HEK293T (cell line): ENCODE measurements around the gene ZDHHC13.

ENCODE experiments used
- CTCF ChIA-PET: fragments of 350-600 bp; formaldehyde crosslinking; extraction: SDS; loops from one replicate; lab custom pipeline; 2021; ENCODE audit warnings: antibody characterized with exemption, inconsistent platforms; lab: Yijun Ruan, JAX
- POLR2A ChIA-PET: fragments of 350-600 bp; formaldehyde crosslinking; extraction: SDS; loops from one replicate; lab custom pipeline; 2020; ENCODE audit warnings: antibody characterized with exemption, inconsistent platforms; lab: Yijun Ruan, JAX
- DNase-seq: peaks from one replicate; pipeline ENCODE4 v3.0.0; 2012; ENCODE audit warnings: mixed read lengths; ENCODE audit errors: extremely low spot score
- ARNT ChIP-seq: fragments of 450-650 bp; IDR thresholded peaks from 2 replicates; pipeline ENCODE4 v1.6.1; 2017; ENCODE audit warnings: mild to moderate bottlenecking
- BHLHE40 ChIP-seq: fragments of 450-650 bp; IDR thresholded peaks from 2 replicates; pipeline ENCODE4 v1.6.1; 2016; ENCODE audit warnings: mild to moderate bottlenecking, moderate library complexity, borderline replicate concordance
- CTBP1 ChIP-seq: fragments of 450-650 bp; IDR thresholded peaks from 2 replicates; pipeline ENCODE4 v1.6.1; 2016; ENCODE audit warnings: borderline replicate concordance
- ELF4 ChIP-seq: fragments of 450-650 bp; IDR thresholded peaks from 2 replicates; pipeline ENCODE4 v1.6.1; 2017; ENCODE audit warnings: antibody characterized with exemption
- FOXA1 ChIP-seq: fragments of 450-650 bp; IDR thresholded peaks from 2 replicates; pipeline ENCODE4 v1.6.1; 2016; ENCODE audit warnings: mild to moderate bottlenecking
- FOXK2 ChIP-seq: fragments of 450-650 bp; IDR thresholded peaks from 2 replicates; pipeline ENCODE4 v1.6.1; 2016; ENCODE audit warnings: mild to moderate bottlenecking
- FOXM1 ChIP-seq: fragments of 450-650 bp; IDR thresholded peaks from 2 replicates; pipeline ENCODE4 v1.6.1; 2017; ENCODE audit warnings: mild to moderate bottlenecking, borderline replicate concordance
- HDGF ChIP-seq: fragments of 450-650 bp; IDR thresholded peaks from 2 replicates; pipeline ENCODE4 v1.6.1; 2017; ENCODE audit warnings: antibody characterized with exemption, borderline replicate concordance
- L3MBTL2 ChIP-seq: fragments of 450-650 bp; conservative IDR thresholded peaks from 2 replicates; pipeline ENCODE4 v1.6.1; 2016; ENCODE audit warnings: mild to moderate bottlenecking
- LEF1 ChIP-seq: fragments of 450-650 bp; IDR thresholded peaks from 2 replicates; pipeline ENCODE4 v1.6.1; 2017; ENCODE audit warnings: mild to moderate bottlenecking, borderline replicate concordance
- NFRKB ChIP-seq: fragments of 450-650 bp; IDR thresholded peaks from 2 replicates; pipeline ENCODE4 v1.6.1; 2016; ENCODE audit warnings: mild to moderate bottlenecking, moderate library complexity
- SP1 ChIP-seq: fragments of 450-650 bp; IDR thresholded peaks from 2 replicates; pipeline ENCODE4 v1.6.1; 2017
- SUZ12 ChIP-seq: fragments of 450-650 bp; IDR thresholded peaks from 2 replicates; pipeline ENCODE4 v1.6.1; 2016; ENCODE audit warnings: mild to moderate bottlenecking
- TARDBP ChIP-seq: fragments of 450-650 bp; IDR thresholded peaks from 2 replicates; pipeline ENCODE4 v1.6.1; 2016
- ZNF384 ChIP-seq: fragments of 450-650 bp; IDR thresholded peaks from 2 replicates; pipeline ENCODE4 v1.6.1; 2016
- TF ChIP-seq, protein P1 (sequence below): fragments of 450-650 bp; IDR thresholded peaks from 2 replicates; pipeline ENCODE4 v1.6.1; 2016

ZDHHC13 gene

DNA sequence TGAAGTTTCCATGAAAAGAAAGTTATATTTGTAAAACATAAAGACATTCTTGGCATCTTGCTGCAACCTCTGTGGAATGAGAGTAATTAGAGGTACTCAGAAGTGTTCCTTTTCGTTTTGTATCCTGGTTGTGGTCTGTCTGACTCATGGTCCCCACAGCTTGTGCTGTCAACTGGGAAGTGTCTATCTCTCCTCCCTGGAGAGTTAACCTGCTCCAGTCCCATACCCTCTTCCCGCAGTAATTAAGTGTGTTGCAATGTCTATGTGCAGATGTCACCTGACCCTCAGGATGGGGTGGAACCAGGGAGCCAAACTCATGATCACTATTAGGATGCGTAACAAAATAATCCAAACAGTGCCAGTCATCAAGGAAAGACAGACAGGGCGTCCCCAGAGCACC is 23.0 kb upstream of the ZDHHC13 start:
- TF ChIP-seq FOXA1 (no peak), ARNT (no peak), FOXM1 (no peak), HDGF (no peak), BHLHE40 (no peak), NFRKB (no peak), CTBP1 (no peak), SUZ12 (no peak), ZNF384 (no peak), FOXK2 (no peak), LEF1 (no peak), TARDBP (no peak), ELF4 (no peak), L3MBTL2 (no peak), SP1 (no peak)
- CTCF ChIA-PET = no interaction called here
- POLR2A ChIA-PET = no interaction called here
- DNase-seq = no peak

GRCh38 chr11:19094859-19095258 is 22.1 kb upstream of the ZDHHC13 start:
- ChIA-PET POLR2A (no interaction called here), CTCF (no interaction called here)
- TF ChIP-seq ARNT (no peak), NFRKB (no peak), CTBP1 (no peak), FOXM1 (no peak), HDGF (no peak), BHLHE40 (no peak), SP1 (no peak), FOXK2 (no peak), TARDBP (no peak)
- TF ChIP-seq, protein P1, sequence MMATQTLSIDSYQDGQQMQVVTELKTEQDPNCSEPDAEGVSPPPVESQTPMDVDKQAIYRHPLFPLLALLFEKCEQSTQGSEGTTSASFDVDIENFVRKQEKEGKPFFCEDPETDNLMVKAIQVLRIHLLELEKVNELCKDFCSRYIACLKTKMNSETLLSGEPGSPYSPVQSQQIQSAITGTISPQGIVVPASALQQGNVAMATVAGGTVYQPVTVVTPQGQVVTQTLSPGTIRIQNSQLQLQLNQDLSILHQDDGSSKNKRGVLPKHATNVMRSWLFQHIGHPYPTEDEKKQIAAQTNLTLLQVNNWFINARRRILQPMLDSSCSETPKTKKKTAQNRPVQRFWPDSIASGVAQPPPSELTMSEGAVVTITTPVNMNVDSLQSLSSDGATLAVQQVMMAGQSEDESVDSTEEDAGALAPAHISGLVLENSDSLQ = no peak
- DNase-seq = no peak

GRCh38 chr11:19099093-19099492 is 17.9 kb upstream of the ZDHHC13 start:
- POLR2A ChIA-PET = no interaction called here
- no peak for TF ChIP-seq ELF4
- TF ChIP-seq, protein P1 = no peak
- no peak for TF ChIP-seq CTBP1
- no peak for TF ChIP-seq L3MBTL2
- no peak for TF ChIP-seq ARNT
- TF ChIP-seq NFRKB = no peak
- TF ChIP-seq FOXK2 = no peak
- TF ChIP-seq FOXA1 = no peak
- TF ChIP-seq TARDBP = no peak
- no peak for TF ChIP-seq ZNF384
- TF ChIP-seq HDGF = no peak
- TF ChIP-seq SUZ12 = no peak
- no peak for DNase-seq
- CTCF ChIA-PET = no interaction called here

- TF ChIP-seq CTBP1 = no peak
- TF ChIP-seq FOXM1 = no peak
- TF ChIP-seq, protein P1 = no peak
- no peak for TF ChIP-seq ARNT
- TF ChIP-seq SP1 = no peak
- TF ChIP-seq FOXA1 = no peak
- no peak for TF ChIP-seq HDGF
- no peak for TF ChIP-seq L3MBTL2
- TF ChIP-seq FOXK2 = no peak
- TF ChIP-seq ELF4 = no peak
- TF ChIP-seq LEF1 = no peak
- no peak for DNase-seq
- POLR2A ChIA-PET = no interaction called here
- CTCF ChIA-PET = no interaction called here
These were observed 16.1 kb upstream of the ZDHHC13 start for GRCh38 chr11:19100885-19101284.

DNA sequence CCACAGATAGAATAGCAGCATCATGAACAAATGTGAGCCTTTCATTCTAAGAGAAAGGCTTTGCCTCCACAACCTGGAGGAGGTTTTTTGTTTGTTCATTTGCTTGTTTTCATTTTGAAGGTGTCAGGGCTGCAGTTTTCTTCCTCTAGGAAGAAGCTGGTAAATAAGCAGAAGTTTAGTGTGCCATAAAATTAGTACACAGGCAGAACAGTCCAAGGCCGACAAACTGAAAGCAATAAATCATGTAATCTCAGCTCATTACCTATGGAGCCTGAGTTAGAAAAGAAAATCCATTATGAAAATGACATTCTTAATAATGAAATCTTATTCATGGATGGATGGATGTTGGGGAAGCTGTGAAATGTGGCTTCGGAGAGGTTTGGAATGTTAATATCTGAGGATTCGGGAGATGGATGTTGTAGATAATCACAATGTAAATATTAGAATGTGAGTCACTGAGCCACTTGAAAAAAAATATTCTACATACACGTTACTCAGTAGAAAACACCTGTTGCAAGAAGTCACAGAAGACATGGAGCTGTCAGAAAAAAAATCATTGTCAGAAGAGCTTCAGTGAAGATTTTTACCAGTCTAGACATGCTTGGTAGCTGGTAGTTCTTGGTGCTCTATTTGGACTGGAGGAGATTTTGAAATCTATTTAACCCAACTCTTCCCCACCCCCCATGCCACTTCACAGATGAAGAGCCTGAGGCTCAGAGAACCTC is 15.0 kb upstream of the ZDHHC13 start:
- ChIA-PET CTCF (no interaction called here), POLR2A (no interaction called here)
- TF ChIP-seq FOXK2 (no peak), FOXM1 (no peak), ARNT (no peak), ZNF384 (no peak)
- no peak for DNase-seq

GRCh38 chr11:19102521-19102900 is 14.5 kb upstream of the ZDHHC13 start:
- no peak for DNase-seq
- TF ChIP-seq BHLHE40 (no peak), SP1 (no peak), FOXM1 (no peak), LEF1 (no peak), NFRKB (no peak), ZNF384 (no peak), SUZ12 (no peak), FOXA1 (no peak), CTBP1 (no peak), HDGF (no peak), ELF4 (no peak), L3MBTL2 (no peak), TARDBP (no peak), ARNT (no peak), FOXK2 (no peak)
- TF ChIP-seq, protein P1 = no peak
- ChIA-PET POLR2A (no interaction called here), CTCF (no interaction called here)
